HEK293 (cell line): ENCODE measurements around the gene LEPR.

Experiments
- RBAK ChIP-seq: fragments of 450-650 bp; formaldehyde crosslinking; IDR thresholded peaks from 2 replicates; pipeline ENCODE4 v1.5.1; 2016; ENCODE audit warnings: missing biosample characterization, missing genetic modification characterization
- SALL2 ChIP-seq: fragments of 450-650 bp; formaldehyde crosslinking; IDR thresholded peaks from 2 replicates; pipeline ENCODE4 v1.5.0; 2017; ENCODE audit warnings: missing biosample characterization, mild to moderate bottlenecking, missing genetic modification characterization, borderline replicate concordance
- ZNF16 ChIP-seq: fragments of 450-650 bp; formaldehyde crosslinking; IDR thresholded peaks from 2 replicates; pipeline ENCODE4 v1.5.1; 2016; ENCODE audit warnings: low read depth, missing biosample characterization, missing genetic modification characterization
- ZNF274 ChIP-seq, 2 experiments: fragments of 200-500 bp in 1 of 2; fragments of 450-650 bp in 1 of 2; sonication (Bioruptor generic) in 1 of 2; formaldehyde crosslinking in 1 of 2; IDR thresholded peaks; 2 replicates each; pipeline versions ENCODE4 v1.5.1 to v1.6.1; 2014 to 2016; ENCODE audit warnings: borderline replicate concordance in 1 of 2, inconsistent platforms in 1 of 2, low read length in 1 of 2, missing biosample characterization in 1 of 2, missing genetic modification characterization in 1 of 2
- ZNF585B ChIP-seq: fragments of 450-650 bp; formaldehyde crosslinking; IDR thresholded peaks from 2 replicates; pipeline ENCODE4 v1.5.1; 2016; ENCODE audit warnings: missing biosample characterization, missing genetic modification characterization
- TF ChIP-seq, protein P1 (sequence below): fragments of 450-650 bp; formaldehyde crosslinking; IDR thresholded peaks from 2 replicates; pipeline ENCODE4 v1.5.1; 2016; ENCODE audit warnings: missing biosample characterization, missing genetic modification characterization

DNA sequence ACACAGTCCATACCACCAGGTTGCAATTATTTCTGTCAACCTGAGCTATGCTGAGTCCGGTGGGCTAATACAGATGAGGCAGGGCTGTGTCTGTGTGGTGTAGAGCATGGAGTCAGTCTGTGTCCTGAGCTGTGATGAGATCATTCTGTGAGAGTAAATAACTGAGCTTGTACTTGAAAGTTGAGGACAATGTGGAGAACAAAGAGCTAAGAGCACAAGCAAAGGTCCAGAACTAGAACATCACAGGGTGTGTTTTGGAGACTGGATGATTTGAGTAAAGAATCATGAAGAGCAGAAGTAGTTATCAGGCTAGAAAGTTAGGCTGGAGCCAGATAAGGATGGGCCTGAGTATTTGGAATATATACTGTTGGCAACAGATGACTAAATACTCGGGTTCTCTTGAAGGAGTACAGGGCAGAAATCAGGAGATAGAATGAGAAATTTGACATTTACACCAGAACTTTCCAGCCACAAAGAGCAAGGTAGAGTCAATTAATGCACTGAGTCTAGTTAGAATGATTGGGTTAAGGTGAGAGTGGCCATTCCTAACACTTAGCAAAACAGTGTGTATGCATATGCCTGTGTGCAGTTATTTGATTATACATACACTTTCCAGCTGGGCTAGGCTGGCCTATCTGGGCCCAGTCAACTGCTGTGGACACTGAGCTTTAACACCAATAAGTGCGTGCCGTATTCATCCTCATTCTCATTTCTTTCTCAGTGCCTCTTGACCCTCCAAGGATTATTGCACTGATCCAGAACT, 48.8 kb downstream of the LEPR start:
- TF ChIP-seq ZNF16 (tag by site-specific recombination) (no peak), RBAK (tag by site-specific recombination) (no peak), SALL2 (tag by site-specific recombination) (no peak), ZNF585B (no peak), ZNF274 (IDR thresholded peaks at IDR 0.05; ENCODE audit: low read length) (no peak), ZNF274 (tag by site-specific recombination; IDR thresholded peaks at IDR 0.05; ENCODE audit: borderline replicate concordance) (no peak)
- TF ChIP-seq, protein P1, sequence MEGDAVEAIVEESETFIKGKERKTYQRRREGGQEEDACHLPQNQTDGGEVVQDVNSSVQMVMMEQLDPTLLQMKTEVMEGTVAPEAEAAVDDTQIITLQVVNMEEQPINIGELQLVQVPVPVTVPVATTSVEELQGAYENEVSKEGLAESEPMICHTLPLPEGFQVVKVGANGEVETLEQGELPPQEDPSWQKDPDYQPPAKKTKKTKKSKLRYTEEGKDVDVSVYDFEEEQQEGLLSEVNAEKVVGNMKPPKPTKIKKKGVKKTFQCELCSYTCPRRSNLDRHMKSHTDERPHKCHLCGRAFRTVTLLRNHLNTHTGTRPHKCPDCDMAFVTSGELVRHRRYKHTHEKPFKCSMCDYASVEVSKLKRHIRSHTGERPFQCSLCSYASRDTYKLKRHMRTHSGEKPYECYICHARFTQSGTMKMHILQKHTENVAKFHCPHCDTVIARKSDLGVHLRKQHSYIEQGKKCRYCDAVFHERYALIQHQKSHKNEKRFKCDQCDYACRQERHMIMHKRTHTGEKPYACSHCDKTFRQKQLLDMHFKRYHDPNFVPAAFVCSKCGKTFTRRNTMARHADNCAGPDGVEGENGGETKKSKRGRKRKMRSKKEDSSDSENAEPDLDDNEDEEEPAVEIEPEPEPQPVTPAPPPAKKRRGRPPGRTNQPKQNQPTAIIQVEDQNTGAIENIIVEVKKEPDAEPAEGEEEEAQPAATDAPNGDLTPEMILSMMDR, result no peak
